Sigmoid colon (tissue), 7 donors: Measurements from ENCODE around the gene DOCK9. TPM values are rescaled to one million over a fixed set of nuclear protein-coding genes. Genes with fewer than 3 reads are reported as not detected.

ENCODE experiments used
- DNase-seq: peaks from one replicate; pipeline ENCODE4 v3.0.0-alpha.2; 2019
- H3K27ac ChIP-seq, 4 donors: fragments of 200-600 bp; sonication (generic); one replicate each; pipeline ENCODE4 v1.5.1; 2016 to 2019; ENCODE audit warnings: mild to moderate bottlenecking in 1 of 4
- H3K27me3 ChIP-seq, 3 donors: fragments of 200-600 bp; sonication (generic); one replicate each; pipeline ENCODE4 v1.5.1; 2019; ENCODE audit warnings: mild to moderate bottlenecking in 1 of 3
- H3K36me3 ChIP-seq, 4 donors: fragments of 200-600 bp; sonication (generic); one replicate each; pipeline ENCODE4 v1.5.1; 2016 to 2019
- H3K4me1 ChIP-seq, 4 donors: fragments of 200-600 bp; sonication (generic); one replicate each; pipeline ENCODE4 v1.5.1; 2017 to 2019
- H3K4me3 ChIP-seq, 4 donors: fragments of 200-600 bp; sonication (generic); one replicate each; pipeline ENCODE4 v1.5.1; 2017 to 2019; ENCODE audit warnings: mild to moderate bottlenecking in 2 of 4, moderate library complexity in 1 of 4
- H3K9me3 ChIP-seq, 4 donors: fragments of 200-600 bp in 3 of 4; sonication (generic) in 3 of 4; one replicate each; pipeline versions ENCODE4 v1.5.1 to v1.6.1; 2013 to 2019
- EP300 ChIP-seq, 4 donors: sonication (generic); formaldehyde crosslinking; IDR thresholded peaks; one replicate each; pipeline ENCODE4 v1.6.1; 2017; ENCODE audit warnings: antibody characterized with exemption in 4 of 4
- POLR2A ChIP-seq, 2 donors: fragments of 450-650 bp; IDR thresholded peaks; one replicate each; pipeline ENCODE4 v1.6.1; 2016; ENCODE audit warnings: antibody characterized with exemption in 2 of 2, mild to moderate bottlenecking in 2 of 2, moderate library complexity in 2 of 2
- POLR2AphosphoS5 ChIP-seq, 4 donors: sonication (generic); formaldehyde crosslinking; IDR thresholded peaks; one replicate each; pipeline ENCODE4 v1.6.1; 2017; ENCODE audit warnings: antibody characterized with exemption in 4 of 4
- WGBS, 2 donors: extraction: QIAGEN DNeasy Blood & Tissue Kit; methylation state at CpG; one replicate each; pipeline ENCODE4 v1.1.7; 2013; 5-methylcytosine and 5-hydroxymethylcytosine counted together
- intact Hi-C: fragments of 100-400 bp; cut with DNase I; formaldehyde crosslinking; loops from one replicate; pipeline ENCODE4 v1.15.1; 2023
- polyA plus RNA-seq, 3 donors: library from polyadenylated mRNA; stranded (reverse); fragments of 200-250 nt; gene quantifications; one replicate each; pipeline ENCODE4 v1.2.3, GENCODE V29; 2013
- total RNA-seq, 4 donors: library from RNA; depleted of rRNA; stranded (reverse); fragments of >200 nt; gene quantifications; one replicate each; pipeline ENCODE4 v1.1.0, GENCODE V29; 2016
- TF ChIP-seq, protein P1 (sequence below), 4 experiments: fragments of 450-650 bp in 3 of 4; fragments of 200-600 bp in 1 of 4; IDR thresholded peaks; one replicate each; pipeline ENCODE4 v1.5.1; 2016 to 2019; ENCODE audit warnings: antibody characterized with exemption in 4 of 4, mild to moderate bottlenecking in 3 of 4, moderate library complexity in 2 of 4
- donor health status: healthy with polysubstance abuse.
- donor health status: Bipolar disorder and iron deficiency.
- donor health status: healthy.

The DOCK9 gene
- total and polyA plus RNA-seq, 7 donors: 10.8 to 126 (median 60.4) TPM

DNA sequence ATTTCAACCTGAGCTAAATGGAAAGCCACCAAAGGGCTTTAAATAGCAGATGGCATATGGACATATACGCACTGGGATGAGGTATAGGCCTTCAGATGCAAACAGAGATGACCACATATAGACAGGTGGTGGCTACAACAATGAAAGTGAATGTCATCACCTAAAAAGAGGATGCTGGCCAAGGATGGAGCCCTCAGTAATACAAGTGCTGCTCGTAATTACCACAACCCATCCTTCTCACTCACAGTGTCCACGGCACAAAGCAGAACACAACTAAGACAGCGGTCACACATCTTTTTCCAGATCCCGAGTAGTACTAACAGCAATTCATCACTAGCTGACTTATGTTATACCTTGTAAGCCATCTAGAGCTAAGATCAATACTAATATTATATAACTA lies 18.2 kb upstream of the DOCK9 start:
- no peaks in the 10 kb centered on the region for H3K9me3 ChIP-seq
- no peaks in the 10 kb centered on the region for H3K36me3 ChIP-seq
- DNase-seq: no peak
- TF ChIP-seq, protein P1, sequence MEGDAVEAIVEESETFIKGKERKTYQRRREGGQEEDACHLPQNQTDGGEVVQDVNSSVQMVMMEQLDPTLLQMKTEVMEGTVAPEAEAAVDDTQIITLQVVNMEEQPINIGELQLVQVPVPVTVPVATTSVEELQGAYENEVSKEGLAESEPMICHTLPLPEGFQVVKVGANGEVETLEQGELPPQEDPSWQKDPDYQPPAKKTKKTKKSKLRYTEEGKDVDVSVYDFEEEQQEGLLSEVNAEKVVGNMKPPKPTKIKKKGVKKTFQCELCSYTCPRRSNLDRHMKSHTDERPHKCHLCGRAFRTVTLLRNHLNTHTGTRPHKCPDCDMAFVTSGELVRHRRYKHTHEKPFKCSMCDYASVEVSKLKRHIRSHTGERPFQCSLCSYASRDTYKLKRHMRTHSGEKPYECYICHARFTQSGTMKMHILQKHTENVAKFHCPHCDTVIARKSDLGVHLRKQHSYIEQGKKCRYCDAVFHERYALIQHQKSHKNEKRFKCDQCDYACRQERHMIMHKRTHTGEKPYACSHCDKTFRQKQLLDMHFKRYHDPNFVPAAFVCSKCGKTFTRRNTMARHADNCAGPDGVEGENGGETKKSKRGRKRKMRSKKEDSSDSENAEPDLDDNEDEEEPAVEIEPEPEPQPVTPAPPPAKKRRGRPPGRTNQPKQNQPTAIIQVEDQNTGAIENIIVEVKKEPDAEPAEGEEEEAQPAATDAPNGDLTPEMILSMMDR (IDR thresholded peaks at IDR 0.05): no peak
- no peak for TF ChIP-seq POLR2AphosphoS5 (IDR thresholded peaks at IDR 0.05)
- TF ChIP-seq EP300 (IDR thresholded peaks at IDR 0.05): no peak
- no peak for TF ChIP-seq POLR2A (IDR thresholded peaks at IDR 0.05)
- H3K27ac ChIP-seq: no peak overlapping the region
- WGBS, 2 donors: 96 to 97% methylated on average over 5 of the region's 5 CpGs
- H3K27me3 ChIP-seq: no peaks in the 10 kb centered on the region
- intact Hi-C loops: no loop called here
- H3K4me1 ChIP-seq: peaks cover 0 to 35% (median 23%) of the 10 kb centered on the region in 4 donors
- H3K4me3 ChIP-seq: no peak overlapping the region

- H3K4me3 ChIP-seq: no peak overlapping the region
- DNase-seq: no peak
- peaks cover 0 to 24% (median 19%) of the 10 kb centered on the region in 4 donors for H3K4me1 ChIP-seq
- 27 to 55% methylated on average over 6 of the region's 6 CpGs for WGBS, 2 donors
- H3K27ac ChIP-seq: no peak overlapping the region
- TF ChIP-seq EP300 (IDR thresholded peaks at IDR 0.05) (no peak), POLR2AphosphoS5 (IDR thresholded peaks at IDR 0.05) (no peak), POLR2A (IDR thresholded peaks at IDR 0.05) (no peak)
- TF ChIP-seq, protein P1 (IDR thresholded peaks at IDR 0.05): no peak
- no peaks in the 10 kb centered on the region for H3K36me3 ChIP-seq
- H3K27me3 ChIP-seq: no peaks in the 10 kb centered on the region
- no peaks in the 10 kb centered on the region for H3K9me3 ChIP-seq
- intact Hi-C loops: no loop called here
Observed at GRCh38 chr13:98994896-98995295, 17.0 kb upstream of the DOCK9 start.

DNA sequence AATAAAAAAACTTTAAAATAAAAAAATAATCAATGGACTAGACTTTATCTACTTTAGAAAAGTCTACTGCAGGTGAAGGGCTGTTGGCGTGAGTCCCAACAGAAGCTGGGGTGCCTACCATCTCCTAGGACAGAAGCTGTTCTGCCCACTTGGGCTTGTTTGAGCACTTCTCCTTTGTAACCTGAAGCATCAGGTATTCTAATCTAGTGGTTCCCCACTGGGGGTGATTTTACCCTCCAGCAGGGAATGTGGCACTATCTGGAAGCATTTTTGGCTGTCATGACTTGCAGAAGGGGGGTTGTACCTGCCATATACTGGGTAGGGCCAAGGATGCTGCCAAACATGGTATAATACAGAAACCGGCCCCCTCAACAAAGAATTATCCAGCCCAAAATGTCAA lies 16.2 kb upstream of the DOCK9 start:
- Histone ChIP-seq H3K36me3 (no peaks in the 10 kb centered on the region), H3K4me3 (no peak overlapping the region), H3K27ac (no peak overlapping the region), H3K4me1 (peaks cover 0 to 16% (median 10%) of the 10 kb centered on the region in 4 donors), H3K9me3 (no peaks in the 10 kb centered on the region), H3K27me3 (no peaks in the 10 kb centered on the region)
- 59 to 83% methylated on average over 2 of the region's 2 CpGs for WGBS, 2 donors
- no peak for DNase-seq
- intact Hi-C loops: no loop called here
- TF ChIP-seq POLR2A (IDR thresholded peaks at IDR 0.05) (no peak), POLR2AphosphoS5 (IDR thresholded peaks at IDR 0.05) (no peak)

GRCh38 chr13:98992355-98992754 lies 14.5 kb upstream of the DOCK9 start:
- TF ChIP-seq POLR2A (IDR thresholded peaks at IDR 0.05): no peak
- TF ChIP-seq POLR2AphosphoS5 (IDR thresholded peaks at IDR 0.05): no peak
- TF ChIP-seq EP300 (IDR thresholded peaks at IDR 0.05): no peak
- TF ChIP-seq, protein P1 (IDR thresholded peaks at IDR 0.05): no peak
- DNase-seq: no peak
- no peak overlapping the region for H3K27ac ChIP-seq
- 77 to 82% methylated on average over 7 of the region's 7 CpGs for WGBS, 2 donors
- H3K4me1 ChIP-seq: peaks cover 0 to 12% (median 0%) of the 10 kb centered on the region in 4 donors
- no peaks in the 10 kb centered on the region for H3K36me3 ChIP-seq
- H3K9me3 ChIP-seq: no peaks in the 10 kb centered on the region
- intact Hi-C loops: no loop called here
- H3K27me3 ChIP-seq: no peaks in the 10 kb centered on the region
- H3K4me3 ChIP-seq: no peak overlapping the region

DNA sequence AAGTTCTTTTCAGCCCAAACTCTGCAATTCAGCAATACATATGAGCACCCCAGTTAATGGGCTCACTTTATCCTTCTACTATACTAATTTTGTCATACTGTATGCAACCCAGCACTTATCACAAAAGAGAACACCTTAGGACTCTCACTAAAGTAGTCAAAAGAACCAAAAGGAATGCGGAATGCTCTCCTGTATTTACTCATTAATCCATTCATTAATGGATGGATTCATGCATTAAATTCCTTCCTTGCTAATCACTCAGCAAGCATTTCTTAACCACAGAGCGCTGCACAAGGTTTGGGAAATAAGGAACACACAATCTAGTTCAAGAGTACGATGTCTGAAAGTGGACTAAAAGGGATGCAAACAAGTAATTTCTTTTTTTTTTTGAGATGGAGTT lies 12.8 kb upstream of the DOCK9 start:
- Histone ChIP-seq H3K9me3 (no peaks in the 10 kb centered on the region), H3K36me3 (no peaks in the 10 kb centered on the region), H3K27ac (no peak overlapping the region), H3K4me3 (no peak overlapping the region), H3K27me3 (no peaks in the 10 kb centered on the region), H3K4me1 (peaks cover 0 to 12% (median 0%) of the 10 kb centered on the region in 4 donors)
- TF ChIP-seq, protein P1 (IDR thresholded peaks at IDR 0.05): no peak
- DNase-seq: no peak
- WGBS, 2 donors: 99% methylated on average over 3 of the region's 3 CpGs
- intact Hi-C loops: no loop called here
